ENCODE data around the gene EFEMP2.

The EFEMP2 gene

DNA sequence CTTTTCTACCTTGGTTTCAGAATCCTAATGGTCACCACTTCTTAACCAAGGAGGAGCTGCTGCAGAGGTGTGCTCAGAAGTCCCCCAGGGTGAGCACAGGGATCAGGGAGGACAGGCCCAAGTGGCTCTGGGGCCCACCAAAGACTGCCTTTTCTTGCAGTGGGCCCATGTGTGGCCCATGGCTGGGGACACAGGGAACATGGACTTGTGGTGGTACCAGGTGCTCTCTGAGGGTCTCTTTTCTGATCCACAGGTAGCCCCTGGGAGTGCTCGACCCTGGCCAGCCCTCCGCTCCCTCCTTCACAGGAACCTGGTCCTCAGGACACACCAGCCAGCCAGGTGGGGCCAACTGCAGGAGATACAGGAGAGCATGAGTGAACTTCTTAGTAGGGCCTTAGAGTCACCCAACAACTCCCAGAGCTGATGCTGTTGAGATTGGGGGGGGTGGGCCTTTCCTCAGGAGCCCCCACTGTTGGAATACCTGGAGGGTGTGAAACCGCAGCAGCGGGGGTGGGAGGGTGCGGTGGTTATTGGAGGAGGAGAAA lies 10.3 kb downstream of the EFEMP2 start:
- Histone ChIP-seq H3K9me3 (ENCODE audit: insufficient read depth, low read length) (no peaks in the 10 kb centered on the region), H3K36me3 (ENCODE audit: low read length) (no peaks in the 10 kb centered on the region), H4K20me1 (ENCODE audit: low read depth, low read length) (no peaks in the 10 kb centered on the region), H3K9me2 (replicated peaks; ENCODE audit: insufficient read depth, low read length) (no peaks in the 10 kb centered on the region), H2AFZ (ENCODE audit: low read depth, low read length, severe bottlenecking) (no peak overlapping the region), H3K4me2 (ENCODE audit: low read depth, low read length, poor library complexity, severe bottlenecking) (no peak overlapping the region), H3K4me3 (ENCODE audit: insufficient read depth, low read length, poor library complexity, severe bottlenecking) (no peak overlapping the region), H3F3A (ENCODE audit: insufficient read depth) (peaks cover 8% of the 10 kb centered on the region), H3K9ac (ENCODE audit: low read length) (no peak overlapping the region), H3K27ac (ENCODE audit: low read depth, low read length) (no peak overlapping the region), H3K27me3 (ENCODE audit: low read length) (no peaks in the 10 kb centered on the region), H3K79me2 (ENCODE audit: insufficient read depth, low read length) (peaks cover 23% of the 10 kb centered on the region)
- TF ChIP-seq, protein P1, sequence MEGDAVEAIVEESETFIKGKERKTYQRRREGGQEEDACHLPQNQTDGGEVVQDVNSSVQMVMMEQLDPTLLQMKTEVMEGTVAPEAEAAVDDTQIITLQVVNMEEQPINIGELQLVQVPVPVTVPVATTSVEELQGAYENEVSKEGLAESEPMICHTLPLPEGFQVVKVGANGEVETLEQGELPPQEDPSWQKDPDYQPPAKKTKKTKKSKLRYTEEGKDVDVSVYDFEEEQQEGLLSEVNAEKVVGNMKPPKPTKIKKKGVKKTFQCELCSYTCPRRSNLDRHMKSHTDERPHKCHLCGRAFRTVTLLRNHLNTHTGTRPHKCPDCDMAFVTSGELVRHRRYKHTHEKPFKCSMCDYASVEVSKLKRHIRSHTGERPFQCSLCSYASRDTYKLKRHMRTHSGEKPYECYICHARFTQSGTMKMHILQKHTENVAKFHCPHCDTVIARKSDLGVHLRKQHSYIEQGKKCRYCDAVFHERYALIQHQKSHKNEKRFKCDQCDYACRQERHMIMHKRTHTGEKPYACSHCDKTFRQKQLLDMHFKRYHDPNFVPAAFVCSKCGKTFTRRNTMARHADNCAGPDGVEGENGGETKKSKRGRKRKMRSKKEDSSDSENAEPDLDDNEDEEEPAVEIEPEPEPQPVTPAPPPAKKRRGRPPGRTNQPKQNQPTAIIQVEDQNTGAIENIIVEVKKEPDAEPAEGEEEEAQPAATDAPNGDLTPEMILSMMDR (IDR thresholded peaks at IDR 0.05; ENCODE audit: insufficient read depth, low read length, poor library complexity, severe bottlenecking), result no peak
- no peak for TF ChIP-seq EZH2phosphoT487 (conservative IDR thresholded peaks at IDR 0.05; ENCODE audit: low read length)

DNA sequence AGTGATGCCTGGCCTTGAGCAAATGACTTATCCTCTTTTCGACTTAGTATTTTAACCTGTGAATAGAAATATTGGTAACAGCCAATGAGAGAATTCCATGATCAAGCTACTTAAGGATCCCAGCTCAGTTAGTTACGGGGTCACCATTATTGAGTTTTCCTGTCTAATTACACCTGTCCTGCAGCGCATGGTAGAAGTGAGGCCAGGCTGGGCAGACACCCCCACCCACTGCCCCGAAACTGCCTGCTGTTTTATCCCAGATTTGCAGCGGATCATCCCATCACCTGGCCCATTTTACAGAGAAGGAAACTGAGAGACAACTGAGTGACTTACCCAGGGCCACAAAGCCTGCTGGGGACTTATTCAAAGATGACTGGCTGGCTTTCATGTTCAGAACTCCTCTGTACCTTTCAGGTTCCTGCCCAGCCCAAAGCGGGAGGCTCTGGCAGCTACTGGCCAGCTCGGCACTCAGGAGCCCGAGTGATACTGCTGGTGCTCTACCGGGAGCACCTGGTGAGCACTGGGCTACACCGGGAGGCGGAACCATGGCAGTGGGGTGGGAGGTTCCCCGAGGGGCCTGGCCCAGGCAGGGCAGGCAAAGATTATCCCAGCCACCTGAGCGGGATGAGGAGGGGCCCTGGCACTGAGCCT lies 10.9 kb downstream of the EFEMP2 start:
- H3F3A ChIP-seq (ENCODE audit: insufficient read depth), result peaks cover 10% of the 10 kb centered on the region
- H3K9me3 ChIP-seq (ENCODE audit: insufficient read depth, low read length), result no peaks in the 10 kb centered on the region
- peaks cover 1% of the 10 kb centered on the region; the same call in 1 of the 2 replicates for H3K36me3 ChIP-seq (ENCODE audit: low read length)
- peaks cover 1% of the 10 kb centered on the region for H4K20me1 ChIP-seq (ENCODE audit: low read depth, low read length)
- TF ChIP-seq, protein P1 (IDR thresholded peaks at IDR 0.05; ENCODE audit: insufficient read depth, low read length, poor library complexity, severe bottlenecking), result no peak
- TF ChIP-seq EZH2phosphoT487 (conservative IDR thresholded peaks at IDR 0.05; ENCODE audit: low read length), result no peak
- H3K27me3 ChIP-seq (ENCODE audit: low read length), result no peaks in the 10 kb centered on the region
- H3K9ac ChIP-seq (ENCODE audit: low read length), result peak overlapping the region; percentile 97
- H3K79me2 ChIP-seq (ENCODE audit: insufficient read depth, low read length), result peaks cover 29% of the 10 kb centered on the region
- peak overlapping the region; percentile 63 for H3K4me3 ChIP-seq (ENCODE audit: insufficient read depth, low read length, poor library complexity, severe bottlenecking)
- H3K9me2 ChIP-seq (replicated peaks; ENCODE audit: insufficient read depth, low read length), result no peaks in the 10 kb centered on the region
- H3K4me2 ChIP-seq (ENCODE audit: low read depth, low read length, poor library complexity, severe bottlenecking), result peak overlapping the region; percentile 94
- H2AFZ ChIP-seq (ENCODE audit: low read depth, low read length, severe bottlenecking), result no peak overlapping the region
- no peak overlapping the region for H3K27ac ChIP-seq (ENCODE audit: low read depth, low read length)

DNA sequence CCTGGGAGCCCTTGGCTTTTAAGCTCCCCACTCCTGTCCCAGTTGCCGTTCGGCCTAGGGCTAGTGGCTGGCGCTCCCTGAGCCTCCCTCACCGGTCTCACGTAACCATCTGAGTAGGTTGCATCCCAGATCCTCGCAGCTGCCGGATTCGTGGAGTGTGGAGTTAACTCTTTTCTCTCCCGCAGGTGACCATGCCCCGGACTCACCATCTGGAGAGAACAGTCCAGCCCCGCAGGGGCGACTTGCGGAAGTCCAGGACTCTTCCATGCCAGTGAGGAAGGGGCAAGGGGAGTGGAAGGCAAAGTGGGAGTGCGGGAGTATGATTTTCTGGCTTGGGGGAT lies 11.5 kb downstream of the EFEMP2 start:
- peak overlapping the region; percentile 94 for H3K4me2 ChIP-seq (ENCODE audit: low read depth, low read length, poor library complexity, severe bottlenecking)
- peak overlapping the region; percentile 63 for H3K4me3 ChIP-seq (ENCODE audit: insufficient read depth, low read length, poor library complexity, severe bottlenecking)
- no peaks in the 10 kb centered on the region for H3K9me3 ChIP-seq (ENCODE audit: insufficient read depth, low read length)
- peaks cover 15% of the 10 kb centered on the region for H3F3A ChIP-seq (ENCODE audit: insufficient read depth)
- peaks cover 6% of the 10 kb centered on the region for H3K36me3 ChIP-seq (ENCODE audit: low read length)
- H3K79me2 ChIP-seq (ENCODE audit: insufficient read depth, low read length), result peaks cover 35% of the 10 kb centered on the region
- H2AFZ ChIP-seq (ENCODE audit: low read depth, low read length, severe bottlenecking), result no peak overlapping the region
- H3K9ac ChIP-seq (ENCODE audit: low read length), result peak overlapping the region; percentile 97
- H3K27ac ChIP-seq (ENCODE audit: low read depth, low read length), result peak overlapping the region; percentile 90
- H4K20me1 ChIP-seq (ENCODE audit: low read depth, low read length), result peaks cover 6% of the 10 kb centered on the region
- no peak for TF ChIP-seq EZH2phosphoT487 (conservative IDR thresholded peaks at IDR 0.05; ENCODE audit: low read length)
- TF ChIP-seq, protein P1 (IDR thresholded peaks at IDR 0.05; ENCODE audit: insufficient read depth, low read length, poor library complexity, severe bottlenecking), result no peak
- H3K27me3 ChIP-seq (ENCODE audit: low read length), result no peaks in the 10 kb centered on the region
- no peaks in the 10 kb centered on the region for H3K9me2 ChIP-seq (replicated peaks; ENCODE audit: insufficient read depth, low read length)
